Skeletal muscle cell (primary cell): Measurements from ENCODE around the gene ACE.
A peak's percentile ranks its signal among the peaks of the same experiment; 100 is the strongest.
"Not testable (repeated sequence)": the region's sequence is repeated elsewhere in the genome, so short reads cannot be mapped to it uniquely, and the experiment has no call there.

ENCODE experiments used
- DNase-seq: peaks from one replicate; pipeline ENCODE4 v3.0.0-alpha.2; 2010; ENCODE audit warnings: low read depth
- H3K4me3 ChIP-seq: 2 replicates; pipeline ENCODE4 v1.5.1; 2011; ENCODE audit warnings: low read depth, mild to moderate bottlenecking, control low read depth, low read length, moderate library complexity

Gene ACE

GRCh38 chr17:63464691-63465236, 12.1 kb upstream of the ACE start:
- no peak for DNase-seq
- no peak overlapping the region for H3K4me3 ChIP-seq

DNA sequence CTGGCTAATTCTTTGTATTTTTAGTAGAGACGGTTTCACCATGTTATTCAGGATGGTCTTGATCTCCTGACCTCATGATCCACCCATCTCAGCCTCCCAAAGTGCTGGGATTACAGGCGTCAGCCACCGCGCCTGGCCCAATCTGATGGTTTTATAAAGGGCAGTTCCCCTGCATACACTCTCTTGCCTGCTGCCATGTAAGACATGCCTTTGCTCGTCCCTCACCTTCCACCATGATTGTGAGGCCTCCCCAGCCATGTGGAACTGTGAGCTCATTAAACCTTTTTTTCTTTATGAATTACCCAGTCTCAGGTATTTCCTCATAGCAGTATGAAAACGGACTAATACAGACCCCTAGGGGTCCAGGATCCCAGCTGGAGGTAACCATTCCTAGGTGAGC, 8.8 kb upstream of the ACE start:
- H3K4me3 ChIP-seq, DNase-seq: not testable (repeated sequence)

DNA sequence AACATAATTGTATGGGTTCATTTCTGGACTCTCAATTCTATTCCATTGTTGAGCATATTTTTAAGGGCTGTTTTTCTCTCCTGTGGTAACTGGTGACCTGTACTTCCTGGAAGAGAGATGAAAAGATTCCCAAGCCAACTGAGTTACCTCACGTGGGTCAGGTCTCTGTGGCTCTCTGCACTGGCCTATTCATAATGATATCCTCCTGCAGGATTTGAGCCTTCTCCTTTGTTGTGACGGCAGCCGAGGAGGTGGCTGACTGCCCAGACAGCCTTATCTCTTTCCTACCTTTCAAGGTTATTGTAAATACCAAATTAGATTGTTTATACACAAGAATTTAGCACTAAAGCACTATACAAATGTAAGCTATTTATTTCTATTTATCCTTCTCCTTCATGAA, 2.7 kb upstream of the ACE start:
- DNase-seq: no peak
- H3K4me3 ChIP-seq: no peak overlapping the region

DNA sequence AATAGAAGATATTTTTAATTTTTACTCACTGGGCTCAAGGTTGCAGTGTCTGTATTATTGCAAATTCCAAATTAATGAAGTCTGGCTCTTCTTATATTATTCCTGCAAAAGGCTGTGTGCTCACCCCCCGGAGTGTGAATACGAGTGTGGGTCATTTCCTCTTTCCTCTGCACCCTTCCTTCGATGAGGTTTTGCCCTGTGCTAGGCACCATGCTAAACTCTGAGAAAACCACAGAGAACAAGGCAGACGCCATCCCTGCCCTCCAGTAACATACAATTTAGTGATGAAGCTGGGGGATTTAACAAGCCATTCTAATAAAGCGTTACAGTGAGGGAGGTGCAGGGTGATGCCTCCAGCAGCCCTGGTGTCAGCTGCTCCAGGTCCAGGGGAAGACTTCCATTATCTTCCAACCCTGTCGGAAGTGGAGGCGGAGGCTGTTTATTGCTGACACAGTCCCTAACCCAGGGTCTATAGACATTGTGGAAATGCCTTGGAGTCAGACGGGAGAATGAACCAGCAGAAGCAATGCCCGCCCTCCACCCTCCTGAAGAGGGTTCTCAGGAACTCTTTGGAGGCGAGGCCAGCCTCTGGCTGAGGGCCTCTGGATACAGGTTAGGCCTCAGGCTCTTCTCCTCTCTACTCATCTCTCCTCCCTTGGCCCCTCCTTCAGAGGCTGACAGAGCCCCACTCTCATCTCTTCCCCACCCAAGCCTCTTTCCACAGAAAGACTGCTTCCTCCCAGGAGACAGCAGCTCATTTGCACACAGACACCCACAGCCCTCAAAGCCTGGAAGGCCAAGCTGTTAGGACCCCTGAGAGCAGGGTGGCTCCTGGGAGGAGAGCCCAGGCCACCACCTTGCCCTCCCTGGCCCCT, 2.0 kb upstream of the ACE start:
- H3K4me3 ChIP-seq: no peak overlapping the region
- DNase-seq: no peak

- H3K4me3 ChIP-seq: no peak overlapping the region
- DNase-seq: no peak
Measured at GRCh38 chr17:63475491-63476412, 1.1 kb upstream of the ACE start.

DNA sequence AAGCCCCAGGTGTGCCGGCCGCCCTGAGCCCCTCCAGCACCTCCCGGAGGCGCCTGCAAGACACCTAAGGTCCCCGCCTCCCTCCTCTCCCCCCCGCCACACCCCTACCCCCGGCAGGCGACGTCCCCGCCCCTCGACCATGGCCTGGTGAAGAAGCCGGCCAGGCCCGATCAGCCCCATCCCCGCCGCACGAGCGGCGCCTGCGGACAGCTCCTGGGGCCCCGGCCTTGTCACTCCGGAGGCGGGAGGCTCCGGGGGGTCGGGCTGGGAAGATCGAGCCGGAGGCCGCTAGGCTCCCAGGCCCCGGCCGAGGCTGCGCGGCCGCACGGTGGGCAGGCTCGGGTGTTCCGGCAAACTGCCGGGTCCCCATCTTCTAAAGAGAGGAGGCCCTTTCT, 405 bp upstream of the ACE start:
- H3K4me3 ChIP-seq: peak overlapping the region; percentile 44

GRCh38 chr17:63477480-63478440, 899 bp downstream of the ACE start:
- H3K4me3 ChIP-seq: peak overlapping the region; percentile 44
- no peak for DNase-seq

More for the DNA sequence above, 405 bp upstream of the ACE start:
- DNase-seq: no peak

DNA sequence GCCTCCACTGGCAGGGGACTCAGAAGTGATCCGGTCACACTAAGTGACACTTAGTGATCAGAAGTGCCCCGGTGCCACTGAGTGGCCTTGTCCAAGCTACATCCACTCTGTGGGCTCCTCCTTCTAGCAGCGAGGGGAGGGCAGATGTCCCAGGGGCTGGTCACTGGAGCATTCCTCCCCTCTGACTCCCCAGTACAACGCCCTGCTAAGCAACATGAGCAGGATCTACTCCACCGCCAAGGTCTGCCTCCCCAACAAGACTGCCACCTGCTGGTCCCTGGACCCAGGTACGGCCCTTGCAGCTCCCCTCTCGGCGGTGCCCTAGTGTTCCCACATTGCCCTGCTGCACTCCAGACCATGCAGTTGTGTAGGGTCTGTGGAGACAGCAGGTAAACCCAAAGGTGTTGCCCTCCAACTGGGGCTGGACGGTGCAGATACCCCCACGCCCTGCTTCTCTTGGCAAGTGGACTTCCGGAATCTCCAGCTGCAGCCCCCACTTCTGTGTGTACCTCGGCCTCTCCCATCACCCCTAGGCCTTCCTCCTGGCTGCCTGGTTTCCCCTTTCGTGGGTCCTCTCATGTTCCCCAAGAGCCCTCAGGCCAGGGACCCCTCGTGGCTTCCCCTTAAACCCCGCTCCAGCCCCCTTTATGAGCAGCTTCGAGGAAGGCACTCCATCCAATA, 2.1 kb downstream of the ACE start:
- no peak overlapping the region for H3K4me3 ChIP-seq
- DNase-seq: peak; percentile 62

DNA sequence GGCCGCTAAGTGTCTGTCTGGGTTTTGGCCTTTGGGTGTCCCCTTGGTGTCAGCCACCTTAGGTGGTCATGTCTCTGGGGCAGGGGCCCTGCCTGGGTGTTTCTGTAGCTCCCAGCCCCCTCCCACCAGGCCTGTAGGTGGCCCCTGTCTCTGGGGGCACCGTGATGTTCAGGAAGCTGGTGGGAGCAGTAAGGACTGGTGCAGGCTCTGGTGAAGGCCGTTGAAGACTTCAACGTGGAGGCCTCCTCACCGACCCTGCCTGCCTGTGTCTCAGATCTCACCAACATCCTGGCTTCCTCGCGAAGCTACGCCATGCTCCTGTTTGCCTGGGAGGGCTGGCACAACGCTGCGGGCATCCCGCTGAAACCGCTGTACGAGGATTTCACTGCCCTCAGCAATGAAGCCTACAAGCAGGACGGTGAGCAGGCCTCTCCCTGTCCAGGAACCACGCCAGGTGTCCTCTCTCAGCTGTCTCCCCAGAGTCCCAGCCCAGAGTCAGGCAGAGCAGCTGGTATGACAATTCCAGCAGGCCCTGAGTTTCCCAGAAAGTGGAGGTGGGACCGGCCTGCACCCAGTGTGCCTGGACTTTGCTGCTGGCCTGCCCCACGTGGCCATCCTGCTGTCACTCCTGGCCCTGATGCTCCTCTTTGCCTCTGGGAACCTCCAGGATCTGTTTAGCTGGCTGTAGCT, 2.8 kb downstream of the ACE start:
- no peak overlapping the region for H3K4me3 ChIP-seq
- no peak for DNase-seq

DNA sequence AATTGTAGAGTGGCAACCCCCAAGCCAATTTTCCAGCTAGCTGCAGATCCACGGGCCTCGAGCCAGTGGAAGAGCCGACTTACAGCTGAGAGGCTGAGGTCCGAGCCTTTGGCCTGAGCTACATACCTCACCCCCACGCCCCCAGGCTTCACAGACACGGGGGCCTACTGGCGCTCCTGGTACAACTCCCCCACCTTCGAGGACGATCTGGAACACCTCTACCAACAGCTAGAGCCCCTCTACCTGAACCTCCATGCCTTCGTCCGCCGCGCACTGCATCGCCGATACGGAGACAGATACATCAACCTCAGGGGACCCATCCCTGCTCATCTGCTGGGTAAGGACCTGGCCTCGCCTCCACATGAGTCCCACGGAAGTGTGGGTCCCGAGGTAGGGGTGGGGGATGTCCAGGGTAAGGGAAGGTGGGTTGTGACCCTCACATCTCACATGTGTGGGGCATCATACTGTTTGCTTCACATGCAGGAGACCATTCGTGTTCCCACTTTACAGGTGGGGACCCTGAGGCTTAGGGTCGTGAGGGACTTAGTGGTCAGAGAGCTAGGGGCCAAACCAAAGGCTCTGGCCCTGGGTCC, 3.4 kb downstream of the ACE start:
- H3K4me3 ChIP-seq: no peak overlapping the region
- DNase-seq: no peak

DNA sequence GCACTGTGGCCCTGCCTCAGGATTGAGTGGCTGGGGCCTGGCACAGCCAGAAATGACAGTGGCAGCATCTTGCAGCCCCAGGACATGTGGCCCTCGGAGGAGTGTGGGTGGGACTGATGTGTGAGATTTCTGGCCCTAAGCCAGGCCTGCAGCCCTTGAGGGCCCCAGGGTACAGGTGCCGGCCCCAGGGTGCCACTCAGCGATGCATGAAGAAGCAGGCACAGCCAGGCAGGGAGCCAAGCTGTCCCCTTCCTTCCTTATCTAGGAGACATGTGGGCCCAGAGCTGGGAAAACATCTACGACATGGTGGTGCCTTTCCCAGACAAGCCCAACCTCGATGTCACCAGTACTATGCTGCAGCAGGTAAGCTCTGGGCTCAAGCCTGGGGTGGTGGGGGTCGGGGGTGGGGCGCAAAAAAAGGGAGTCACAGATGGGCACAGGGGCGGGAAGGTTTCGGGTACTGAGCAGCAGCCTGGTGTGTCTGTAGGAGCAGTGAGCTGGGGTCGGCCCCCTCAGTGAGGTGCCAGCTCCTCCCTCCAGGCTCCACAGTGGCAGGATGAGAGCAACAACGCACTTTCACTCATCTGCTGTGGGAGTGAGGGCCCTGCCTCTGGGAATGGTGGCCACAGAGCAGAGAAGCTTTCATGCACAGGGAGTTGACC, 4.1 kb downstream of the ACE start:
- no peak overlapping the region for H3K4me3 ChIP-seq
- no peak for DNase-seq

GRCh38 chr17:63481488-63481870, 4.6 kb downstream of the ACE start:
- H3K4me3 ChIP-seq: no peak overlapping the region
- no peak for DNase-seq

DNA sequence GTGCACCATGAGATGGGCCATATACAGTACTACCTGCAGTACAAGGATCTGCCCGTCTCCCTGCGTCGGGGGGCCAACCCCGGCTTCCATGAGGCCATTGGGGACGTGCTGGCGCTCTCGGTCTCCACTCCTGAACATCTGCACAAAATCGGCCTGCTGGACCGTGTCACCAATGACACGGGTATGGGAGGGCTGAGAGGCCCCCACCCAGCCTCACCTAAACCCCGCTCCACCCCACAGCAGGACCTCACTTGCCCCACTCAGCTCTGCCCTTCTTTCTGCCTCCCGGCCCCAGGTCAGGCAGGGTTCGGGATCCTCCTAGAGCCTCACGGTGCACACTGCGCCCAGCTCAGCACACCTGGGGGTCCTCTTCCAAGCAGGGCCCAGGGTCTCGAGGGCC, 5.6 kb downstream of the ACE start:
- H3K4me3 ChIP-seq: no peak overlapping the region
- no peak for DNase-seq

DNA sequence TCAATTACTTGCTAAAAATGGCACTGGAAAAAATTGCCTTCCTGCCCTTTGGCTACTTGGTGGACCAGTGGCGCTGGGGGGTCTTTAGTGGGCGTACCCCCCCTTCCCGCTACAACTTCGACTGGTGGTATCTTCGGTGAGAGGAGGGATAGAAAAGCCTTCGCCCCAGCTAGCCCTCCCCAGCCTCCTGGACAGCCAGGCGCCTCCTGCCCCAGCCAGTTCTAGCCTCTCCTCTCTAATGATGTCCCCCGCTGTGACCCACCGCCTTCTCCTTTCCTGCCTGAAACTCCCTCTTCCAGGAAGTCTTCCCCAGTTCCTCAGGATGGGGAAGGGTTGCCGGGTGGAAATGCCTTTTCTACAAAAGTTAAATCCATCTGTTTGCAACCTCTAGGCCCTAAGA, 6.2 kb downstream of the ACE start:
- DNase-seq: no peak
- no peak overlapping the region for H3K4me3 ChIP-seq

DNA sequence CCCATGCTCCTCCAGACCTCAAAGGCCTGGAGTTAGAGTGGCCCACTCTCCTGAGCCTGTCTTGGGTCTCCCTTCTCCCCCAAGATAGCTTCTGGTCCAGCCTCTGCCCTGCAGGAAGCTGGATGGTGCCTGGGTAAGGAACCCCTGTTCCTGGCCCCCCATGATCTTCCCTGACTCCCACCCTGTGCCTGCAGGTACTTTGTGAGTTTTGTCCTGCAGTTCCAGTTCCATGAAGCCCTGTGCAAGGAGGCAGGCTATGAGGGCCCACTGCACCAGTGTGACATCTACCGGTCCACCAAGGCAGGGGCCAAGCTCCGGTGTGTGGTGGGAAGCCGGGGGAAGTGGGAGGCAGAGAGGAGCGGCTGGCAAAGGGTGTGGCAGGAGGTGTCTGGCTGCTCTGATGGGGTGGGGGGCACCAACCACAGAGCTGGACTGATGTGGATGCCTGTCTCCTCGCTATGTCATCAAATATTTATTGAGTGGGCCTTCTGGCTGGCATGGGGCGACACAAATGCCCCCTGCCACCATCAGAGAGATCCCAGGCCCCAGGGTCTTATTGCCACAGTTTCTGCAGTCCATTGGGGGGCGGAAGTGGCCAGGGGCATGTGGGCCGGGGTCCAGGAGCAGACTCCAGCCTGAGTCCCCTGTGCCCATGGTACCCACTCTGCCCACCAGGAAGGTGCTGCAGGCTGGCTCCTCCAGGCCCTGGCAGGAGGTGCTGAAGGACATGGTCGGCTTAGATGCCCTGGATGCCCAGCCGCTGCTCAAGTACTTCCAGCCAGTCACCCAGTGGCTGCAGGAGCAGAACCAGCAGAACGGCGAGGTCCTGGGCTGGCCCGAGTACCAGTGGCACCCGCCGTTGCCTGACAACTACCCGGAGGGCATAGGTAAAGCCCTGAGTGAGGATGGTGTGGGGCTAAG, 7.1 kb downstream of the ACE start:
- no peak overlapping the region for H3K4me3 ChIP-seq
- DNase-seq: no peak

- H3K4me3 ChIP-seq: no peak overlapping the region
- no peak for DNase-seq
Measured at GRCh38 chr17:63486317-63487013, 9.6 kb downstream of the ACE start.
